CD4-positive, alpha-beta T cell treated with Interleukin-1 beta for 1 hour (primary cell): ENCODE results near the gene CHST14.

Source experiments
- DNase-seq, 2 donors: peaks; one replicate each; pipeline ENCODE4 v3.0.0-alpha.2; 2020 to 2022

CHST14 gene

GRCh38 chr15:40440743-40441564 is 29.8 kb upstream of the CHST14 start, which contains the start of gene BAHD1:
Gene BAHD1, plus strand, starts transcription at chr15:40440953. Its CDS starts 17,512 bp downstream, at chr15:40458465.
- DNase-seq, result peak; percentile 95 to 96

- peak in 1 of 2 donors; percentile 22 for DNase-seq
These were observed 28.9 kb upstream of the CHST14 start for GRCh38 chr15:40441565-40442531.

GRCh38 chr15:40443255-40443654 is 27.5 kb upstream of the CHST14 start:
- DNase-seq, result no peak

DNA sequence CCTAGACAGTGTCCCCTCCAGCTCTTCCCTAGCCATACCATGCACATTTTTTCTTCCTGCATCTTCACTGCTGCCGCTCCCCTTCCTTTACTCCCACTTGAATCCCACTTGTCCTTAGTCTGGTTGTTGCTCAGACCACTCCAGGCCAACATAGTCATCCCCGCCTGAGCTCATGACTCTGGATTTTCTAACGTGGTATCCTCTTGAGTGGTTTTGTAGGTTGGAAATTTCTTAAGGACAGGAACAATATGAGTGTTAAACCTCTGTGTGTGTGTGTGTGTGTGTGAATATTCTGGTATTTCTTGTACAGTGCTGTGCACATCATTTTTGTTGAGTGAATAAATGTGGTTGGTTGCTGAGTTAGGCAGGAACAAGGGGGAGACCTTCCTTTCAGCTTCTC is 26.9 kb upstream of the CHST14 start:
- no peak for DNase-seq

- DNase-seq, result no peak
These were observed 26.0 kb upstream of the CHST14 start for GRCh38 chr15:40444736-40445135.

DNA sequence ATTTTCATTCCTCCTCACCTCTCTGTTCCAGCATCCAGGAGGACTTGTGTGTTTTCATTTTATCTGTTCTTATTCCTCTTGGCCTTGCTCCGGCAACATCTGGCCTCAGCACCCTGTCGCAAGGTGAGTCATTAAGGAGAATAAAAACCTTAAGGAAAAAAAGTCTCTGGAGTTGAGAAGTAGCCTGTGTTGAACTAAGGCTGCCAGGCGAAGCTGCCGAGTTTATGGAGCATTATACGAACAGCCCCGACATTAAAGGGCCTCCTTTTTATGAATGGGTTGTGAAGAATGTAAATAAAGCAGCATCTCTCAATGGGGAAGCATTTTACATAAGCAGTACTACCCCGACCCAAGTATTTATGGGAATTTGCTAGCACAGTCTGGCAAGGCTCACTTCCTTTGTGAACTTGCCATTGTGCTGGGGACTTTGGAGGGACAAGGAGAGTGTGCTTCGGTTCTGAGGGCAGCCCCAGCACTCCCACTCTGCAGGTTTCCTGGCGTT is 25.3 kb upstream of the CHST14 start:
- no peak for DNase-seq

DNA sequence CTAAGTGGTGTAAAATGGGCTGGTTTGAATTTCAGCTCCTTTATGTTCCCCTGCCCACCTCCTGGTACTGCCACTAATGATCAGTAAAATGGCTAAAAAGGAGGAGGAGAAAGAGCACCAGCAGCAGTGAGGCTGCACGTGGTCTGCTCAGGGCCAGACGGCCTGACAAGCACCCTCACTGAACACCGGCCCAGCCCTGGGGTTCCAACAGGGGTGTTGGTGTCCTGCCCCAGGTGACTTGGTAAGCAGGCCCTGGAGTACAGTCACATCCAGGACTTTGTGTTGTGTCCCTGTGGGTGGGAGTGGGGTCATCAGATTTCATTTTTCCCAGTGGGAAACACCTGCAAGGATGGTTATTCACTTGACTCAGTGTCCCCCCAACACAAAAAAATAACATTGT is 24.6 kb upstream of the CHST14 start:
- no peak for DNase-seq

DNA sequence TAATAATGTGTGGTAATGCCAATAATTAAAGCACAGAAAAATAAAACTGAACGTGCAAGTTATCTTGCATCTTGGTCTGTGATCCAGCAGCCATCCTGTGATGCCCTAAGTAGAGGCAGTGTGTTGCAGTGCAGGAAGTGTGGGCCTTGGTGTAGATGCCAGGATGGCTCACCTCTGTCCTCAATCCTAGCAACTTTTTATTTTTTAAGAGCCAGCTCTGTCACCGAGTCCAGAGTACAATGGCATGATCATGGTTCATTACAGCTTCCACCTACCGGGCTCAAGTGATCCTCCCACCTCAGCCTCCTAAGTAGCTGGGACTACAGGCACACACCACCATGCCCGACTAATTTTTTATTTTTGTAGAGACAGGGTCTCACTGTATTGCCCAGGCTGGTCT is 22.4 kb upstream of the CHST14 start:
- DNase-seq, result no peak

DNA sequence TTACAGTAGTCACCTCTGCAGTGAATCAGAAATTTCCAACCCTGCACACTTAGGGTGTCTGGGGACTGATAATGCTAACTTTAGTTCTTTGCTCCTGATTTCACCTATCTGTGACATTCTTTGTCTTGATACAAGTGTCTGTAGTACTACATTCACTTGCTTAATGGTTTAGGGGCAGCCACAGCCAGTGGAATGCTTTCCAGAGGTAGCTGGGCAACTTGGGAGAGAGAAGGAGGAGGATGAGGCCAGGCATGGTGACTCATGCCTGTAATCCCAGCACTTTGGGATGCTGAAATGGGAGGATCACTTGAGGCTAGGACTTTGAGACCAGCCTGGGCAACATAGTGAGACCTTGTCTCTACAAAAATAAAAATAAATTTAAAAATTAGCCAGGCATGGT is 21.5 kb upstream of the CHST14 start:
- DNase-seq, result no peak

- no peak for DNase-seq
These were observed 20.7 kb upstream of the CHST14 start for GRCh38 chr15:40450047-40450446.

DNA sequence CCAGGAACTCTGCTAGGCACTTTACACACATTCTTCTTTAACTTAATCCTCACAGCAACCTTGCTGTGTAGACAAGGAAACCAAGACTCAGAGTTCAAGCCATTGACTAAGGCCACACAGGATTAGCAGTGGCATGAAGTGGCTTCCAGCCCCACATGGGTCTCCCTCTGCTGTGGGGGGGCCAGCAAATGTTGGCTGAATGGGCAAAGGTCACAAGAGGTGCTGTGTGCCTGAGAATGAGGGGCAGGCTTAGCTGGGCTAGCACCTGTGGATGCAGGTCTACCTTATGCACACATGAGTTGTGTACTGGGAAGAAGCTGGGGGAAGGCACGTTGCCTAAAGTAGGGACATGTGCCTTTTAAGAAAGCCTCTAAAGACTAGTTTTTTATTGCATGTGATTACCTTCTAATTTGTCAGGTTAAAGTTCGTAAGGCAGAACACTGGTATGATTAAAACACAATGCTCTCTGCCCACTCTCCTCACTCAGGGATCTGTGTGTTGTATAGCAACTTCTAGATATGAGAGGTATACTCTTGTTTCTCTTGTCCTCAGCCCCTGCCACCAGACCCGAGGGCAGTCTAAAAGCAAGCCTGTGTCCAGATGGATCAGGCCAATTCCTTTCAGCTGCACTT is 19.1 kb upstream of the CHST14 start:
- DNase-seq, result no peak

DNA sequence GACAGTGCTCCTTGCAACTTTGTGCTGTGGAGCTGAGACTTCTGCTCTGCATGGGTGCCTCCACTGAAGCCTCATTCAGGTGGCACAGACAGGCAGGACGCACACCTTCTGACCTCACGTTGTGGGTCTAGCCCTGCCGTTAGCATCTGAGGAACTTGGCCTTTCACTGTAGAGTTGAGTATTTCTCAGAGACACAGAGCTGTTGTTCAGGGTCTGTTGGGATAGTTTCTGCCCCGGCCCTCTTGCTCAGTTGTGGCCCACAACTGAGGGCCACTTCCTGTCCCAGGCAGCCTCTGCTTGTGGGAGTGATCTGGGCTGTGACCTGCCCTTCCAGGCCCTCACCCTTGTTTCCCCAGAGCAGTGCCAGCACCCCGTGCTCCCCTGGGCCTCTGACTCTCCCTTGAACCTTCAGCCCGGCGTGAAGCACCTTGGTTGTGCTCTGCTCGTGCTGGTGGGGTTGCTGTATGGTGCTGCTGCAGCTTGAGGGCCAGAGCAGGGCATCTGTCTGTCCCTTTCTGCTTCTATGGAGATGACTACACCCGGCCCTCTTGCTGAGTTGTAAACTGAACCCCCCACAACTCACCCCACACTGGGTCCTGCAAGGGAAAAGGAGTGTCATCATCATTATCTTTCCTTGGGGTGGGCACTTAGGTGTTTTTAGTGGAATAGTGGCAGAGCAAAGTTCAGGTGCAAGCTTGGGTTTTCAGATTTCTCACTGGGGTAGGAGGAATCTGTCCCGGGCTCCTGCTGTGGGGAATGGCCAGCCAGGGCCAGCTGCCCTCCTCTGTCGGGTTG is 18.3 kb upstream of the CHST14 start:
- no peak for DNase-seq

DNA sequence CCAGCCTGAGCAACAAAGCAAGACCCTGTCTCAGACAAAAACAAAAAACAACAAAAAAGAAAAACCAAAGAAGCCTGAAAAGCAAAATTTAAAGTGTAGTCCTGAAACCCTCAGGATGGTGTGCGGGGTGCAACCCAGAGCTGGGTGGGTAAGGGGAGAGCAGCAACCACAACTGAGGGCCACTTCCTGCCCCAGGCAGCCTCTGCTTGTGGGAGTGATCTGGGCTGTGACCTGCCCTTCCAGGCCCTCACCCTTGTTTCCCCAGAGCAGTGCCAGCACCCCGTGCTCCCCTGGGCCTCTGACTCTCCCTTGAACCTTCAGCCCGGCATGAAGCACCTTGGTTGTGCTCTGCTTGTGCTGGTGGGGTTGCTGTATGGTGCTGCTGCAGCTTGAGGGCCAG is 16.8 kb upstream of the CHST14 start:
- peak; percentile 31 to 34 for DNase-seq

GRCh38 chr15:40454904-40455391 is 15.8 kb upstream of the CHST14 start:
- DNase-seq, result no peak

GRCh38 chr15:40456299-40456712 is 14.5 kb upstream of the CHST14 start:
- DNase-seq, result no peak

DNA sequence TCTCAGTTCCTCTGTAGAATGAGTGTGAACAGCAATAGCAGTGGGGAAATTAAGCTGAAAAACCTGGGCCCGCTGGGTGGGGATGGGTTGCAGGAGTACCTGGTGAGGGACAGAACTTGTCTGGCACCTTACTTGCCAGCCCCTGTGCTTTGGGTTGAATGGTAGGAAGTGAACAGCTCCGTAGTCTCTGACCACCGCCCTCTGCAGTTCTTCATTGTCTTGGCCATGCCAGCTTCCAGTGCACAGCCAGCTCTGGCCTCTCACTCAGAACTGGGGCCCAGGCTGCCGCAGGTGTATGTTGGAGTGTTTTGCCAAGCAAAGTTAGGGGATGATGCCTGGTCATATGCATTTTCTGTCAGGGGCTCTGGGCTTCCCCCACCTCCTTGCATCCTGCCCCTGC is 14.0 kb upstream of the CHST14 start:
- no peak for DNase-seq

DNA sequence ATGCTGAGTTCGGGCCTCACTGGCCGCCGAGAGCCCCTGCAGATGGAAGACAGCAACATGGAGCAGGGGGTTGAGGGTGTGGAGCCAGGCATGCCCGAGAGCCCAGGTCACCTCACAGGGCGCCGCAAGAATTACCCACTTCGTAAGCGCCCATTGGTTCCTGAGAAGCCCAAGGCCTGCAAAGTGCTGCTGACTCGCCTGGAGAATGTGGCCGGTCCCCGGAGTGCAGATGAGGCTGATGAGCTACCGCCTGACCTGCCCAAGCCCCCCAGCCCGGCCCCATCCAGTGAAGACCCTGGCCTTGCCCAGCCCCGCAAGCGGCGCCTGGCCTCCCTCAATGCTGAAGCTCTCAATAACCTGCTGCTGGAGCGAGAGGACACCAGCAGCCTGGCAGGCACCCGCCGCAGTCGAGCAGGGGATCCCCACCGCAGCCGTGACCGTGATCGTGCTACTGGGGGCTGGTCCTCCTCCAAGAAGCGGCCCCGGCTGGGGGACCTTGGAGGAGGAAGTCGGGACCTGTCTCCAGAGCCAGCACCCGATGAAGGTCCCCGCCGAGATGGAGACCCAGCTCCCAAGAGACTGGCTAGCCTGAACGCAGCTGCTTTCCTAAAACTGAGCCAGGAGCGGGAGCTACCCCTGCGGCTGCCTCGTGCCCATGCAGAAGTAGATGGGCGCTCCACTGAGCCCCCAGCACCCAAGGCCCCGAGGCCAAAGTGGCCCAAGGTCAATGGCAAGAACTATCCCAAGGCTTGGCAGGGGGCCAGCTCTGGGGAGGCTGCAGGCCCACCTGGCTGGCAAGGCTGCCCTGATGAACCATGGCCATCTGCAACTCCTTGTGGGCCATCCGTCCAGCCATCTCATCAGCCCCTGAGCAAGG is 12.1 kb upstream of the CHST14 start:
- DNase-seq, result no peak

GRCh38 chr15:40459391-40460015 is 11.3 kb upstream of the CHST14 start:
- DNase-seq, result no peak

- no peak for DNase-seq
These were observed 10.4 kb upstream of the CHST14 start for GRCh38 chr15:40460404-40460803.

DNA sequence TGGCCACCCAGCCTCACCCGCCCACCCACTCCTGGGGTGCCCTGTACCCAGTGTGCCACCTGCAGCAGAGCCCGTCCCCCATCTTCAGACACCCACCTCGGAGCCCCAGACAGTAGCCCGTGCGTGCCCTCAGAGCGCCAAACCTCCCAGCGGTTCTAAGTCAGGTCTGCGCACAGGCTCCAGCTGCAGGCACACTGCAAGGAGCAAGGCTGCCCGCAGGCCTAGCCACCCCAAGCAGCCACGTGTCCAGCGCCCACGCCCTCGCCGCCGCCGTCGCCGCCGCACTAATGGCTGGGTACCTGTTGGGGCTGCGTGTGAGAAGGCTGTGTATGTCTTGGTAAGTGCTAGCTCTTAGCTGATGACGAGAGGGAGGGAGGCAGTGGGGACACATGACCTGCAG is 8.8 kb upstream of the CHST14 start:
- no peak for DNase-seq
